ENCODE measurements around the gene NUP107. TPM values are rescaled to one million over a fixed set of nuclear protein-coding genes. Genes with fewer than 3 reads are reported as not detected.

Gene NUP107
- total RNA-seq, 1 experiment from 2014 or later = 132 TPM

GRCh38 chr12:68749443-68749842 lies 62.7 kb downstream of the NUP107 start:
- Mint-ChIP-seq H3K36me3 (peaks cover 20% of the 10 kb centered on the region), H3K4me3 (no peak overlapping the region), H3K4me1 (peaks cover 17% of the 10 kb centered on the region), H3K9me3 (no peaks in the 10 kb centered on the region), H3K27ac (peak overlapping the region; percentile 47; the same call in 1 of the 2 replicates), H3K27me3 (ENCODE audit: low read depth) (no peaks in the 10 kb centered on the region)
- POLR2A ChIA-PET = interaction anchor here (0.6 kb wide), 1 partner anchor 302 kb away, joined by 4 read pairs; no protein-coding TSS in a partner anchor
- no peak for ATAC-seq
- CTCF ChIA-PET = no interaction called here
- DNase-seq (ENCODE audit: low spot score) = no peak
- TF ChIP-seq E2F5 (CRISPR knock-in tag; IDR thresholded peaks at IDR 0.05) = no peak
- TF ChIP-seq ZNF396 (CRISPR knock-in tag; IDR thresholded peaks at IDR 0.05; ENCODE audit: borderline replicate concordance) = no peak

DNA sequence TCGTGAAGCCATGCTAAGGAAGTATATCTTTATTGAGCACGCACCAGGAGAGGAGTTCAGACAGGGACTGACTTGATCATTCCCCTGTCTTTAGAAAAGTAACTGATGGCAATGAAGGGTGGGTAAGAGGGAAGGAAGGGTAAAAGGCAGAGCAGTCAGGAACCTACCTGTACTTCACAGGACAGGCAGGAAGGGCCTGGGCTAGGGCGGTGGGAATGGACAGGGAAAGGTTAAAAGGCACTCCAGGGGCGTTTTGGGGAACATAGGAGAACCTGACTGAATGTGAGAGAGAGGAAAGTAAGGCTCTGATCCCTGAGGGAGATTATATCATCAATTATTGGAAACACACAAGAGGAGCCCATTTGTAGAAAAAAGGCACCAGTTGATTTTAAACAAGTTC lies 63.1 kb downstream of the NUP107 start:
- Mint-ChIP-seq H3K27ac (peak overlapping the region; percentile 47; the same call in 1 of the 2 replicates), H3K36me3 (peaks cover 24% of the 10 kb centered on the region), H3K9me3 (no peaks in the 10 kb centered on the region), H3K4me1 (peaks cover 17% of the 10 kb centered on the region), H3K4me3 (no peak overlapping the region), H3K27me3 (ENCODE audit: low read depth) (no peaks in the 10 kb centered on the region)
- CTCF ChIA-PET = no interaction called here
- DNase-seq (ENCODE audit: low spot score) (no peak), ATAC-seq (no peak)
- TF ChIP-seq, protein P1, sequence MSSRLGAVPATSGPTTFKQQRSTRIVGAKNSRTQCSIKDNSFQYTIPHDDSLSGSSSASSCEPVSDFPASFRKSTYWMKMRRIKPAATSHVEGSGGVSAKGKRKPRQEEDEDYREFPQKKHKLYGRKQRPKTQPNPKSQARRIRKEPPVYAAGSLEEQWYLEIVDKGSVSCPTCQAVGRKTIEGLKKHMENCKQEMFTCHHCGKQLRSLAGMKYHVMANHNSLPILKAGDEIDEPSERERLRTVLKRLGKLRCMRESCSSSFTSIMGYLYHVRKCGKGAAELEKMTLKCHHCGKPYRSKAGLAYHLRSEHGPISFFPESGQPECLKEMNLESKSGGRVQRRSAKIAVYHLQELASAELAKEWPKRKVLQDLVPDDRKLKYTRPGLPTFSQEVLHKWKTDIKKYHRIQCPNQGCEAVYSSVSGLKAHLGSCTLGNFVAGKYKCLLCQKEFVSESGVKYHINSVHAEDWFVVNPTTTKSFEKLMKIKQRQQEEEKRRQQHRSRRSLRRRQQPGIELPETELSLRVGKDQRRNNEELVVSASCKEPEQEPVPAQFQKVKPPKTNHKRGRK (CRISPR knock-in tag; IDR thresholded peaks at IDR 0.05; ENCODE audit: borderline replicate concordance) = no peak
- TF ChIP-seq NR3C1 (CRISPR knock-in tag; conservative IDR thresholded peaks at IDR 0.05; ENCODE audit: low read depth) (no peak), GTF2I (CRISPR knock-in tag; conservative IDR thresholded peaks at IDR 0.05) (no peak)
- TF ChIP-seq, protein P2, sequence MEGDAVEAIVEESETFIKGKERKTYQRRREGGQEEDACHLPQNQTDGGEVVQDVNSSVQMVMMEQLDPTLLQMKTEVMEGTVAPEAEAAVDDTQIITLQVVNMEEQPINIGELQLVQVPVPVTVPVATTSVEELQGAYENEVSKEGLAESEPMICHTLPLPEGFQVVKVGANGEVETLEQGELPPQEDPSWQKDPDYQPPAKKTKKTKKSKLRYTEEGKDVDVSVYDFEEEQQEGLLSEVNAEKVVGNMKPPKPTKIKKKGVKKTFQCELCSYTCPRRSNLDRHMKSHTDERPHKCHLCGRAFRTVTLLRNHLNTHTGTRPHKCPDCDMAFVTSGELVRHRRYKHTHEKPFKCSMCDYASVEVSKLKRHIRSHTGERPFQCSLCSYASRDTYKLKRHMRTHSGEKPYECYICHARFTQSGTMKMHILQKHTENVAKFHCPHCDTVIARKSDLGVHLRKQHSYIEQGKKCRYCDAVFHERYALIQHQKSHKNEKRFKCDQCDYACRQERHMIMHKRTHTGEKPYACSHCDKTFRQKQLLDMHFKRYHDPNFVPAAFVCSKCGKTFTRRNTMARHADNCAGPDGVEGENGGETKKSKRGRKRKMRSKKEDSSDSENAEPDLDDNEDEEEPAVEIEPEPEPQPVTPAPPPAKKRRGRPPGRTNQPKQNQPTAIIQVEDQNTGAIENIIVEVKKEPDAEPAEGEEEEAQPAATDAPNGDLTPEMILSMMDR (IDR thresholded peaks at IDR 0.05) = no peak
- POLR2A ChIA-PET = no interaction called here

- Mint-ChIP-seq H3K4me3 (no peak overlapping the region), H3K9me3 (no peaks in the 10 kb centered on the region), H3K27ac (peak overlapping the region; percentile 34; the same call in 1 of the 2 replicates), H3K36me3 (peaks cover 29% of the 10 kb centered on the region), H3K4me1 (peaks cover 17% of the 10 kb centered on the region), H3K27me3 (ENCODE audit: low read depth) (no peaks in the 10 kb centered on the region)
- ChIA-PET POLR2A (no interaction called here), CTCF (interaction anchor here (1.2 kb wide), 1 partner anchor 80 kb away, joined by 3 read pairs; no protein-coding TSS in a partner anchor)
- no peak for DNase-seq (ENCODE audit: low spot score)
- ATAC-seq = no peak
- TF ChIP-seq MLX (CRISPR knock-in tag; IDR thresholded peaks at IDR 0.05) (no peak), FOXP1 (CRISPR knock-in tag; IDR thresholded peaks at IDR 0.05; ENCODE audit: borderline replicate concordance) (no peak), SOX15 (CRISPR knock-in tag; IDR thresholded peaks at IDR 0.05) (no peak), ZNF416 (CRISPR knock-in tag; IDR thresholded peaks at IDR 0.05) (no peak), ZNF121 (CRISPR knock-in tag; IDR thresholded peaks at IDR 0.05) (no peak), MAX (CRISPR knock-in tag; IDR thresholded peaks at IDR 0.05) (no peak), ESRRA (CRISPR knock-in tag; IDR thresholded peaks at IDR 0.05; ENCODE audit: borderline replicate concordance) (no peak), ZNF317 (CRISPR knock-in tag; IDR thresholded peaks at IDR 0.05; ENCODE audit: borderline replicate concordance, low read depth) (no peak), FOXP4 (CRISPR knock-in tag; IDR thresholded peaks at IDR 0.05) (no peak), MYBL2 (CRISPR knock-in tag; IDR thresholded peaks at IDR 0.05) (no peak), NFYB (CRISPR knock-in tag; conservative IDR thresholded peaks at IDR 0.05; ENCODE audit: low read depth) (no peak), NFATC4 (CRISPR knock-in tag; IDR thresholded peaks at IDR 0.05) (no peak), CREM (CRISPR knock-in tag; IDR thresholded peaks at IDR 0.05) (no peak)
- TF ChIP-seq, protein P3, sequence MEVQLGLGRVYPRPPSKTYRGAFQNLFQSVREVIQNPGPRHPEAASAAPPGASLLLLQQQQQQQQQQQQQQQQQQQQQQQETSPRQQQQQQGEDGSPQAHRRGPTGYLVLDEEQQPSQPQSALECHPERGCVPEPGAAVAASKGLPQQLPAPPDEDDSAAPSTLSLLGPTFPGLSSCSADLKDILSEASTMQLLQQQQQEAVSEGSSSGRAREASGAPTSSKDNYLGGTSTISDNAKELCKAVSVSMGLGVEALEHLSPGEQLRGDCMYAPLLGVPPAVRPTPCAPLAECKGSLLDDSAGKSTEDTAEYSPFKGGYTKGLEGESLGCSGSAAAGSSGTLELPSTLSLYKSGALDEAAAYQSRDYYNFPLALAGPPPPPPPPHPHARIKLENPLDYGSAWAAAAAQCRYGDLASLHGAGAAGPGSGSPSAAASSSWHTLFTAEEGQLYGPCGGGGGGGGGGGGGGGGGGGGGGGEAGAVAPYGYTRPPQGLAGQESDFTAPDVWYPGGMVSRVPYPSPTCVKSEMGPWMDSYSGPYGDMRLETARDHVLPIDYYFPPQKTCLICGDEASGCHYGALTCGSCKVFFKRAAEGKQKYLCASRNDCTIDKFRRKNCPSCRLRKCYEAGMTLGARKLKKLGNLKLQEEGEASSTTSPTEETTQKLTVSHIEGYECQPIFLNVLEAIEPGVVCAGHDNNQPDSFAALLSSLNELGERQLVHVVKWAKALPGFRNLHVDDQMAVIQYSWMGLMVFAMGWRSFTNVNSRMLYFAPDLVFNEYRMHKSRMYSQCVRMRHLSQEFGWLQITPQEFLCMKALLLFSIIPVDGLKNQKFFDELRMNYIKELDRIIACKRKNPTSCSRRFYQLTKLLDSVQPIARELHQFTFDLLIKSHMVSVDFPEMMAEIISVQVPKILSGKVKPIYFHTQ (CRISPR knock-in tag; IDR thresholded peaks at IDR 0.05) = no peak
- TF ChIP-seq, protein P4, sequence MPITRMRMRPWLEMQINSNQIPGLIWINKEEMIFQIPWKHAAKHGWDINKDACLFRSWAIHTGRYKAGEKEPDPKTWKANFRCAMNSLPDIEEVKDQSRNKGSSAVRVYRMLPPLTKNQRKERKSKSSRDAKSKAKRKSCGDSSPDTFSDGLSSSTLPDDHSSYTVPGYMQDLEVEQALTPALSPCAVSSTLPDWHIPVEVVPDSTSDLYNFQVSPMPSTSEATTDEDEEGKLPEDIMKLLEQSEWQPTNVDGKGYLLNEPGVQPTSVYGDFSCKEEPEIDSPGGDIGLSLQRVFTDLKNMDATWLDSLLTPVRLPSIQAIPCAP (CRISPR knock-in tag; IDR thresholded peaks at IDR 0.05) = no peak
These were observed 63.7 kb downstream of the NUP107 start for GRCh38 chr12:68750506-68750905.
